Bronchial epithelial cell (primary cell): ENCODE data around the gene NR4A2. TPM values are rescaled to one million over a fixed set of nuclear protein-coding genes. Genes with fewer than 3 reads are reported as not detected.

Source experiments
- DNase-seq: peaks from one replicate; pipeline ENCODE4 v3.0.0-alpha.2; 2010; ENCODE audit warnings: low read depth
- FAIRE-seq: peaks from 2 replicates; lab custom pipeline; 2011; peaks lifted over from hg19 to GRCh38; lab: Jason Lieb, UNC
- H3K27me3 ChIP-seq: 2 replicates; pipeline ENCODE4 v1.5.1; 2011; ENCODE audit warnings: low read length; ENCODE audit not compliant: control insufficient read depth, insufficient read depth
- H3K36me3 ChIP-seq: 2 replicates; pipeline ENCODE4 v1.5.1; 2011; ENCODE audit warnings: low read length; ENCODE audit not compliant: control insufficient read depth, insufficient read depth
- H3K4me3 ChIP-seq: 2 replicates; pipeline ENCODE4 v1.5.1; 2011; ENCODE audit warnings: mild to moderate bottlenecking, low read depth, low read length, control low read depth
- CTCF ChIP-seq: IDR thresholded peaks from 2 replicates; pipeline ENCODE4 v1.5.1; 2011; ENCODE audit warnings: mild to moderate bottlenecking, moderate library complexity, low read length, control low read depth, inconsistent platforms; ENCODE audit not compliant: insufficient read depth, severe bottlenecking
- total RNA-seq: library from RNA; depleted of rRNA; stranded (reverse); fragments of >200 nt; gene quantifications from 2 replicates; pipeline ENCODE4 v1.2.1, GENCODE V29; 2014

The NR4A2 gene
- total RNA-seq, 1 donor from 2014 or later = under 0.01 TPM

GRCh38 chr2:156310773-156311172, 21.7 kb downstream of the NR4A2 start:
- FAIRE-seq = no peak
- no peak overlapping the region for H3K4me3 ChIP-seq
- no peak for TF ChIP-seq CTCF
- no peak for DNase-seq
- no peaks in the 10 kb centered on the region for H3K36me3 ChIP-seq
- no peaks in the 10 kb centered on the region for H3K27me3 ChIP-seq

- DNase-seq (no peak), FAIRE-seq (no peak)
- no peak for TF ChIP-seq CTCF
- Histone ChIP-seq H3K27me3 (no peaks in the 10 kb centered on the region), H3K36me3 (no peaks in the 10 kb centered on the region), H3K4me3 (no peak overlapping the region)
These were observed 22.6 kb downstream of the NR4A2 start for GRCh38 chr2:156309917-156310316.

GRCh38 chr2:156309167-156309566, 23.4 kb downstream of the NR4A2 start:
- H3K36me3 ChIP-seq = no peaks in the 10 kb centered on the region
- no peak for FAIRE-seq
- H3K4me3 ChIP-seq = no peak overlapping the region
- H3K27me3 ChIP-seq = no peaks in the 10 kb centered on the region
- no peak for TF ChIP-seq CTCF
- DNase-seq = peak; percentile 35

- TF ChIP-seq CTCF = no peak
- FAIRE-seq (no peak), DNase-seq (peak; percentile 81)
These were observed 25.7 kb downstream of the NR4A2 start for GRCh38 chr2:156306821-156307220.

GRCh38 chr2:156305121-156305520, 27.4 kb downstream of the NR4A2 start:
- no peak overlapping the region for H3K4me3 ChIP-seq
- H3K27me3 ChIP-seq = no peaks in the 10 kb centered on the region
- FAIRE-seq = no peak
- no peaks in the 10 kb centered on the region for H3K36me3 ChIP-seq
- no peak for TF ChIP-seq CTCF
- DNase-seq = peak; percentile 64

More at GRCh38 chr2:156306821-156307220, 25.7 kb downstream of the NR4A2 start:
- Histone ChIP-seq H3K36me3 (no peaks in the 10 kb centered on the region), H3K27me3 (no peaks in the 10 kb centered on the region), H3K4me3 (no peak overlapping the region)

GRCh38 chr2:156300337-156300736, 32.2 kb downstream of the NR4A2 start:
- DNase-seq (no peak), FAIRE-seq (no peak)
- Histone ChIP-seq H3K4me3 (no peak overlapping the region), H3K36me3 (no peaks in the 10 kb centered on the region), H3K27me3 (no peaks in the 10 kb centered on the region)
- TF ChIP-seq CTCF = no peak
